ENCODE data around the gene SLC4A5. TPM values are rescaled to one million over a fixed set of nuclear protein-coding genes. Genes with fewer than 3 reads are reported as not detected.

Gene SLC4A5
- total RNA-seq, 1 donor from 2014 or later, result 7.2 TPM

- DNase-seq (ENCODE audit: low spot score), result no peak
These were observed 29.7 kb downstream of the SLC4A5 start for GRCh38 chr2:74313497-74313896.

- DNase-seq (ENCODE audit: low spot score), result no peak
These were observed 30.3 kb downstream of the SLC4A5 start for GRCh38 chr2:74312913-74313312.

- DNase-seq (ENCODE audit: low spot score), result no peak
These were observed 35.5 kb downstream of the SLC4A5 start for GRCh38 chr2:74307720-74308119.

- DNase-seq (ENCODE audit: low spot score), result no peak
These were observed 38.7 kb downstream of the SLC4A5 start for GRCh38 chr2:74304332-74305148.

- DNase-seq (ENCODE audit: low spot score), result no peak
These were observed 40.4 kb downstream of the SLC4A5 start for GRCh38 chr2:74302865-74303264.

DNA sequence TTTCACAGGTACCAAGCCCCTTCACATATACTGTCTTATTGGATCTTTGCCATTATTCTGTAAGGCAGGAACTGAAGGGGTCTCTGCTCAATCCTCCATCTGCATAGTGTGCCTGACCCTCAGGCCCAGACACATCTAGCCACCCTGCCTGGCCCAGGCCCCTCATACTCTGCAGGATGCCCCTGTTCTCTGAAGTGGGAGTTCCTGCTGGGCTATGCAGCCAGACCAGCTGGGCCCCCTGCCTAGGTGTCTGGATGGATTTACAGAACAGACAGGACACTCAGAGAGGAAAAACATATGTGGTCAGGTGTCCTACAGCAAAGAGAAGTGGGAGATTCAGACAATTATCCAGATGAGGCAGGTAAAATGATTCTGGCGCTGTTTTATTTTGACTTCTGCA, 42.0 kb downstream of the SLC4A5 start:
- no peak for DNase-seq (ENCODE audit: low spot score)

- DNase-seq (ENCODE audit: low spot score), result no peak
These were observed 42.7 kb downstream of the SLC4A5 start for GRCh38 chr2:74300506-74300905.

DNA sequence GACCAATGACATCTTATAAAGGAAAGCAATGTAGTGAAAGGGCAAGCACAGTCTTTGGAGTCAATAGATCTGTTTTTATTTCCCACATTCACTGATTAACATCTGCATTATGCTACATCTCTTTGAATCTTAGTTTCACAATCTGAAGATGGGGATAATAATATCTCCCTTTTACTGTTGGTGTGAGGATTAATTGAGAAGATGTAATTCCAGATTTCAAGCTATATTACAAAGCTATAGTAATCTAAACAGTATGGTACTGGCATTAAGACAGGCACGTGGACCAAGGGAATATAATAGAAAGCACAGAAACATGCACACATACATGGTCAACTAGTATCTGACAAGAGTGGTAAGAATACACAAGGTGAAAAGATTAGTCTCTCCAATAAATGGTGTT, 45.3 kb downstream of the SLC4A5 start:
- DNase-seq (ENCODE audit: low spot score), result no peak

- DNase-seq (ENCODE audit: low spot score), result no peak
These were observed 45.8 kb downstream of the SLC4A5 start for GRCh38 chr2:74297391-74297790.

DNA sequence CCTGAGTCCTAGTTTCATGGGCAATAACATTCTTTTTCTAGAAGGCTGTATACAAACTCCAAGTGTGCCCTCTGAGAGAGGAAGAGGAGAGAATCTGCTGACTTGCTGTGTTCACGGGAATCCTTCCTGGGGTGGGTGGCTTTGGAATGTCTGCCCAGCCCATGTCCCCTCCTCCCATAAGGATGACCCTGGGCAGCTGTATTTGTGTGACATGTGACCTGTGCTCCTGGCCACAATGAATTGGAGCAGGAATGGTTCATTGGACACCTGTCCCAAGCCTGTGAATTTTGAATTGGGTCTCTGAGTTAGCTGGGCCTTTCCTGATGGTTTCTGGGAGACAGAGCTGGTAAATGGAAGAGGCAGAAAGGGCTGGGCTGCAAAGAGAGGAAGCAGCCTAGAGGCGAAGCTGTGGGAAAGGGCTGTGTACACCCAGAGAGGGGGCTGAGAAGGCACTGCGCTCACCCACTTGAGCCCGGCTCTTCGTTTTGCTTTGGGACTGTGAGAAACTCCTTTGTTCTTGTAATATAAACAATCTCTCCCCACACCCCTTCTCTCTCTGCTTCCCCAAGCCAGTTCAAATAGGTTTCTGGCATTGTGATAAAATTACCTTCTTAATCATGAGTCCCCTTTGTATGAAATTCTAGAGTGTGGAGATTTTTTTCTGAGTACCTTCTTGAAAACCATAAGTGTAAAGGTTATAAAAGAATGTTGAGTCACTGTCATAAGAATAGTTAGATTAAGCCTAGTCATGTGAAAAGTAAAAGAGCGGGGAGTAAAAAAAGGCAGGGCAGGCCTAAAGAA, 49.8 kb downstream of the SLC4A5 start:
- DNase-seq (ENCODE audit: low spot score), result no peak

GRCh38 chr2:74292751-74293150, 50.5 kb downstream of the SLC4A5 start:
- no peak for DNase-seq (ENCODE audit: low spot score)

DNA sequence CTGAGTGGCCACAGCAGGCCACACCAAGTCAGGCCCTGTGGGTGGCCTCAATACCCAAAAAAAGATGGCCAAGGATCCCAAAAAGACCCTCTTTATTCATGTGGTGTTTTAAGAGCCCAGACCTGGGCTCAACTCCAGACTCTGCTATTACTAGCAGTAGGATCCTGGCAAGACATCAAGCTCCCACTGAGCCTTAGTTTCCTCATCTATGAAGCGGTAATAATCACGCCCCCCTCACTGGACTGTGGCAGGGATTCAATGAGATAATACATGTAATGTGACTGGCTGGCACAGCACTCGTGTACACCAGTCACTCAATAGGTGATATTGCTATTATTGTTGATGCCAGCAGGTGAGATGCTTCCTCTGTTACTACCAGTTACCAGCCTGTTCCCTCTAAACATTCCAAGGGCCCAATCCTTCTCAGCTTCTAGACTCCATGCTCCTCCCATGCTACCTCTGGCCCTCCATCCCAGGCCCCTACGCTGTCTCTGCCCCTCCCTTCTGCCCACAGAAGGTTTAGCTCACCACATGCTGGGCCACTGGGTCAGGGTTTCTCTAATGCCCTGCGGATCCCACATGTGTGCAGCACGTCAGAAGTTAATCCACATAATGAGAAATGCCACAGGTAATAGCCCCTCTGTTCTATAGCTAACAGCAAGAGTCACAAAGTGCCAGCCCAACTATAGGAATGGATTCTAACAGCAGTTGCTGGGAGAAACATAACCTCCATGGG, 51.2 kb downstream of the SLC4A5 start:
- no peak for DNase-seq (ENCODE audit: low spot score)

DNA sequence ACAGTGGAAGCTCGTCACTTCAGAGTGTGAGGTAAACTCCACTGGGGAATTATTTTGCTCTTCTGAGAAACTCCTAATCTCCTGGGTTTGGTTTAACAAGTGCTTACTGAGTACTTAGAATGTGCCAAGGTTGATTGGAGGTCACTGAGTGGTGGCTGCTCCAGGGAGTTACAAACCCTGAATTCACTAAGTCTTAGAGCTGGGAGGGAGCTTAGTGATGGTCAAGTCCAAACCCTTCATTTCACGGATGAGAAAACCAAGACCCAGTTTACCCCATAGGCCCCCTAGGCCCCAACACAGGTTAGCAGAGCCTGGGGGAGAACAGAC, 52.0 kb downstream of the SLC4A5 start:
- no peak for DNase-seq (ENCODE audit: low spot score)

GRCh38 chr2:74290466-74291217, 52.6 kb downstream of the SLC4A5 start:
- DNase-seq (ENCODE audit: low spot score), result no peak

- no peak for DNase-seq (ENCODE audit: low spot score)
These were observed 53.1 kb downstream of the SLC4A5 start for GRCh38 chr2:74290066-74290465.

DNA sequence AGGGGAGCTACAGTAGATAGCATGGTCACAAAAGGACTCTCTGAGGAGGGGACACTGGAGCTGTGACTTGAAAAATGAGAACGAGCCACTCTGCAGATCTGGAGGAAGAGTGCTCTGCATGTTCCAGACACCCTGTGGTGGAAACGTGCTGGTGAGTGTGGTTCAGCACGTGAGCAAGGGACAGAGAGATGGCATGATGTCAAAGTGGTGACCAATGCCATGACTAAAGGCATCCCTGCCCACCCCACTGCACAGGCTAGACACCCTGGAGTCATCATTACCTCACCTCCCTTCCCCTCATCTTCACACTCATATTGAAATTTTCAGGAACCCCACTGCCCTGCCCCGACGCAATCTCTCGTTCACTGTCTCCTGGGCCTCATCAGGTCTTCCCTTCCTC, 56.5 kb downstream of the SLC4A5 start:
- DNase-seq (ENCODE audit: low spot score), result no peak

- DNase-seq (ENCODE audit: low spot score), result no peak
These were observed 61.9 kb downstream of the SLC4A5 start for GRCh38 chr2:74281141-74281975.

GRCh38 chr2:74278694-74279093, 64.5 kb downstream of the SLC4A5 start:
- DNase-seq (ENCODE audit: low spot score), result no peak

GRCh38 chr2:74278176-74278575, 65.0 kb downstream of the SLC4A5 start:
- no peak for DNase-seq (ENCODE audit: low spot score)

GRCh38 chr2:74275228-74275627, 68.0 kb downstream of the SLC4A5 start:
- DNase-seq (ENCODE audit: low spot score), result no peak

GRCh38 chr2:74269667-74270066, 73.5 kb downstream of the SLC4A5 start:
- DNase-seq (ENCODE audit: low spot score), result no peak
